HG03280 (cell line): ENCODE measurements around the gene PGPEP1.
A peak's percentile ranks its signal among the peaks of the same experiment; 100 is the strongest.
"Not testable (repeated sequence)": the region's sequence is repeated elsewhere in the genome, so short reads cannot be mapped to it uniquely, and the experiment has no call there.

Experiments
- ATAC-seq: cut with Tn5 transposase; IDR thresholded peaks from one replicate; pipeline ENCODE4 v1.9.1; 2021; ENCODE audit warnings: mild to moderate bottlenecking, moderate library complexity; ENCODE audit not compliant: unreplicated experiment

The PGPEP1 gene

GRCh38 chr19:18330868-18331267 is 9.5 kb upstream of the PGPEP1 start:
- no peak for ATAC-seq

DNA sequence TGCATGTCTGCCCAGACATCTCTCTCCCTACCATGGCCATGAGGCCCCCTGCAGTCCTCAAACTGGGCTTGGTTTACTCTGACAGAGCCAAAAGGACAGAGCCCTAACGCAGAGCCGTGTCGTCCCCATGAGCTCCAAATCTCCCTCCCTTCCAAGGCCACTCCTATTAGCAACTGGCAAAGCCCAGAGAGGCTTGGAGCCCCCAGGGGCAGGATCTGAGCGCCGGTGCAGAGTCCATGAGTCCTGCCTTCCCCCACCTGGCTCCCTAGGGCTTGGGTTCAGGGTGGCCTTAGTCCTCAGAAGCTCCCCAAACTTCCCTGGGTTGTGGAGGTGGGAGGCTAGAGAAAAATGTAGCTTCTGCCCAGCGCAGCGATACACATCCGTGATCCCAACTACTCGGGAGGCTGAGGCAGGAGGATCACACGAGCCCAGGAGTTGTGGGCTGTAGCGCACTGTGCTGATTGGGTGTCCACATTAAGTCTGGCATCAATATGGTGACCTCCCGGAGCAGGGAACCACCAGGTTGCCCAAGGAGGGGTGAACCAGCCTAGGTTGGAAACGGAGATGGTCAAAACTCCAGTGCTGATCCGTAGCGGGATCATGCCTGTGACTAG is 7.4 kb upstream of the PGPEP1 start:
- no peak for ATAC-seq

GRCh38 chr19:18333680-18334079 is 6.7 kb upstream of the PGPEP1 start:
- ATAC-seq: no peak

GRCh38 chr19:18336121-18336520 is 4.3 kb upstream of the PGPEP1 start:
- no peak for ATAC-seq

- no peak for ATAC-seq
Measured at GRCh38 chr19:18338541-18338940, 1.9 kb upstream of the PGPEP1 start.

- ATAC-seq: no peak
Measured at GRCh38 chr19:18339723-18340122, 675 bp upstream of the PGPEP1 start.

DNA sequence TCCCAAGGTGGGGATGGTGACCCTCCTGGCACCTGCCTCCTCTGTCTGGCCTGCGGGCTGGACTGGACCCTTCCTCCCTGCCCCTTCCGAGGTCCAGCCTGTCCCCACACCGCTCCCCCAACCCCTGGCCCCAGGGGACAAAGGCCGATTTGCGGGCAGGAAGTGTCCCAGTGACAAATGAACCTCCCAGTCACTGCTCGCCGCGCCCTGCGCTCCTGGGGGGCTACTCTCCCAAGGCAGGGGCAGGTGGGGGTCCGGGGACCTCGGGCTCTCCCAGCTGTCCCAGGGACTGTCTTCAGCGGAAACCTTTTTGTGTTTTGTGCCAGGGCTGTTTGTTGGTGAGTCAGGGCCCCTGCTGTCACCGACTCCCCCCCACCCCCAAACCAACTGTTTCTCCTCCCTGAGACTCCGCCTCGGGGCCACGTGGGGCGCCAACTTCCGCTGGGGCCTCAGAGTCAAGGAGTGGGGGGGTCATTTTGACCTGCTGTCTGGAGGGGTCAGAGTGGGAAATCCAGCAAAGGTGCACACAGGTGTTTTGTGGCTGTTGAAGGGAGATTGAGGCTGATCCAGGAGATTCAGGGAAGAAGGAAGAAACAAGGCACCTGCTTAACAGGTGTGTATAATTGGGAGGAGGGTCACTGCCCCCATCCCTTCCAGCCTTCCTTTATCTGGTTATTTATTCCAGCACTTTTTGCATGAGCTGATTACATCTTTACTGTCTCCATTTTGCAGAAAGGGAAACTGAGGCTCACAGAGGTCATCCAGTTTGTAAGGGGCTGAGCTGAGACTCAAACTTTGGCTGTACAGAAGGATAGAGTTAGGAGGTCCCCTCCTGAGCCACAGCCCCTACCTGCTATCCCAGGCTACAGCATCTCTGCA is 831 bp downstream of the PGPEP1 start:
- peak; percentile 39 for ATAC-seq

GRCh38 chr19:18342090-18342632 is 1.8 kb downstream of the PGPEP1 start:
- ATAC-seq: no peak

- ATAC-seq: no peak
Measured at GRCh38 chr19:18344582-18344950, 4.2 kb downstream of the PGPEP1 start.

- no peak for ATAC-seq
Measured at GRCh38 chr19:18345296-18345695, 4.9 kb downstream of the PGPEP1 start.

- no peak for ATAC-seq
Measured at GRCh38 chr19:18346091-18346490, 5.7 kb downstream of the PGPEP1 start.

DNA sequence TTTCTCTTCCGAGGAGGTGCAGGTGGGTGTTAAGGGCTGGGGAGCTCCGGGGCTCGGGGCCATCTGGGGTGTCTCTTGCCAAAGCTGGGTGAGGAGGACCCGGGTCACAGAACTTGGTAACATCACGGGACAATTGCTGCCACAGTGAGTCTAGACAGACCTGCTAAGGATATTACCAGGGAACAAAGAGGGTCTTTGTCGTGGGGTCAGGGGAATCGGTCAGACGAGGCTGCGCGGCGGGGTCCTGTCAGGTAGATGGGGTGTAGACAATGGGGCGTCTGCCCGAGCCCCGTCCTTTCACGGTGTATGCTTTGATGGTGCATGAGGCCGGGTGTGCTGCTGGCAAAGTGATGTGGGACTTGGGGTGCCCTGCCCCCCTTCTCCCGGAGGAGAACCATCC is 7.8 kb downstream of the PGPEP1 start:
- no peak for ATAC-seq

DNA sequence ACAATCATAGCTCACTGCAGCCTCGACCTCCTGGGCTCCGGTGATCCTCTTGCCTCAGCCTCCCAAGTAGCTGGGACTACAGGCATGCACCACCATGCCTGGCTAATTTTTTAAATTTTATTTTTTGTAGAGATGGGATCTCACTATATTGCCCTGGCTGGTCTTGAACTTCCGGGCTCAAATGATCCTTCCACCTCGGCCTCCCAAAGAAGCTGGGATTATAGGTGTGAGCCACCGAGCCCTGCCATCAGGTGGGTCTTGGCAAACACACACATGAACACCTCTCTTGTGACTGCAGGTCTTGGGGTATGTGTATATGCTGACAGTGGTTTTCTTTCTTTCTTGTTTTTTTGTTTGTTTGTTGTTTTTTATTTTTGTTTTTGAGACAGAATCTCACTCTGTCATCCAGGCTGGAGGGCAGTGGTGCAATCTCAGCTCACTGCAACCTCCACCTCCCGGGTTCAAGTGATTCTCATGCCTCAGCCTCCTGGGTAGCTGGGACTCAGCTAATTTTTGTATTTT is 8.5 kb downstream of the PGPEP1 start:
- not testable (repeated sequence) for ATAC-seq

DNA sequence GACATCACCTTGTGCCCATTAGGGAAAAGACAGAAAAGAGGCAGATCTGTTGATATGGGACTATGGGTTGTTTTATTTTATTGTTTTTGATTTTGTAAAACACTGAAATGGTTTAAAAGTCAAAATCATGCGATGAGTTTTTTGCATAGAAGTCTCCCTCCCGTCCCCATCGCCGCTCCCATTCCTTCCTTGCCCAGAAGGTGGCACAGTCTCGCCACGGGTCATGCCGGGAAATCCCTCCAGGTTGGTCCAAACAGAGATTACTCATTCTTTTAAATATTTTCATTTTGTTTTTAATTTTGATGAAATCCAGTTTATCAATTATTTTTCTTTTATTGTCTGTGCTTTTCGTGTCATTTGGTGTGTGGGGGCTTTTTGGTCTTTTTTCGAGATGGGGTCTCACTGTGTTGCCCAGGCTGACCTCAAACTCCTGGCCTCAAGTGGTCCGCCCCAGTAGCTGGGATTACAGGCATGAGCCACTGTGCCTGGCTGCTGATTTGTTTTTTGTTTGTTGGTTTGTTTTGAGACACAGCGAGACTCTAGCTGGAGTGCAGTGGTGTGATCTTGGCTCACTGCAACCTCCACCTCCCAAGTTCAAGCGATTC is 9.2 kb downstream of the PGPEP1 start:
- ATAC-seq: no peak

DNA sequence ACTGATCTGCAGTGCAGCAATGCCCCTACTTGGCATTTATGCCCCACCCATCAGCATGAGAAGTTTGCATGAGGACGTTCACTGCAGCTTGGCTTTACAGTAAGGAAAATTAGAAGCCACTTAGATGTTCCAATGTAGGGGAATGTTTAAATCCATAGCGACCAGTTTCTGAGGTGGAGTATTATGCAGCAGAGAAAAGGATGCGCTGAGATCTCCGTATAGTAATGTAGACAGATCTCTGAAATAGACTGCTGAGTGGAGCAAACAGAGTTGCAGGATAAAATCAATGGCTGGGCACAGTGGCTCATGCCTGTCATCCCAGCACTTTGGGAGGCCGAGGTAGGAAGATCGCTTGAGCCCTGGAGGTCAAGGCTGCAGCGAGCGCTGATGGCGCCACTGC is 10.1 kb downstream of the PGPEP1 start:
- no peak for ATAC-seq

- no peak for ATAC-seq
Measured at GRCh38 chr19:18351544-18351943, 11.1 kb downstream of the PGPEP1 start.

DNA sequence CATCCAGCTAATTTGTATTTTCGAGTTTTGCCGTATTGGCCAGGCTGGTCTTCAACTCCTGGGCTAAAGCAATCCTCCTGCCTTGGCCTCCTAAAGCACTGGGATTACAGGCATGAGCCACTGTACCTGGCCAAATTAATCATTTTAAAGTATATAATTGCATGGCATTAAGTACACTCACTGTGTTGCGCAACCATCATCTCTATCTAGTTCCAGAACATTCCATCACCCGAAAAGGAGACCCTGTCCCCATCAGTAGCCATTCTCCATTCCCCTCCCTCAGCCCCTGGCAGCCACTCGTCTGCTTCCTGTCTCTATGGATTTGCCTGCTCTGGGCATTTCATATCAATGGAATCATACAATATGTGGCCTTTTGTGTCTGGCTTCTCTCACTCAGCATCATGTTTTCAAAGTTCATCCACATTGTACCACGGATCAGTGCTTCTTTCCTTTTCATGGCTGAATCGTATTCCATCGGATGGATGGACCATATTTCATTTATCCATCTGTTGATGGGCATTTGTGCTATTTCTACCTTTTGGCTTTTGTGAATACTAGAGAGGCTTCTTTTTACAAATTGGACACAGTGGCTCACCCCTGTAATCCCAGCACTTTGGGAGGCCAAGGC is 13.1 kb downstream of the PGPEP1 start:
- no peak for ATAC-seq

DNA sequence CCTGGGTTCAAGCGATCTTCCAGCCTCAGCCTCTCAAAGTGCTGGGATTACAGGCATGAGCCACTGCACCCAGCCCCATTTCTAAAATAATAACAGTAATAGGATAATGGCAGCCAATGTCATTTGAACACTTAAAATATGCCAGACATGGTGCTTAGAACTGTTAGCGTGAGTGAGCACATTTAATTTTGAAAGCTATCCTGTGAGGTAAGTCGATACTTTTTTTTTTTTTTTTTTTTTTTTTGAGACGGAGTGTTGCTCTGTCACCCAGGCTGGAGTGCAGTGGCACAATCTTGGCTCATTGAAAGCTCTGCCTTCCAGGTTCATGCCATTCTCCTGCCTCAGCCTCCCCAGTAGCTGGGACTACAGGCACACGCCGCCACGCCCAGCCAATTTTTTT is 14.3 kb downstream of the PGPEP1 start:
- ATAC-seq: not testable (repeated sequence)

DNA sequence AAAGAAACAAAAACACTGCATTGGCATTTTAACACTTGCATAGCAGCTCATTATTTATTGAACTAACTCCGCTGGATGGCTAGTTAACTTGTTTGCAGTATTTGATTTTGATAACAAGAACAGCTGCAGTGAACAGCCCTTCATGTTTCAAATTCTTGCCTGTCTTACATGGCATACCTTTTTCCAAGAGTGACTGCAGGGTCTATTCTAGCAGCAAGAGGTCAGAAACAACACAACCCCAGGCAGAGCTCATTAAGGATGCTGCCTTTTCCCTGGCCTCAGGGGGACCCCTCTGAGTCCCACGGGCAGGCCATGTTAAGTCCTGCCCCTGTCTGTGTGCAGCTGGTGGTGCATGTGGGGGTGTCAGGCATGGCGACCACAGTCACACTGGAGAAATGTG is 16.6 kb downstream of the PGPEP1 start:
- no peak for ATAC-seq

GRCh38 chr19:18361646-18362045 is 21.2 kb downstream of the PGPEP1 start:
- ATAC-seq: no peak

GRCh38 chr19:18362934-18363542 is 22.6 kb downstream of the PGPEP1 start:
- no peak for ATAC-seq
